H1 (cell line): ENCODE measurements around the gene ARFGAP3. TPM values are rescaled to one million over a fixed set of nuclear protein-coding genes. Genes with fewer than 3 reads are reported as not detected.

Source experiments
- CTCF ChIA-PET: fragments of 300-600 bp; sonication (Branson Sonifier 250); formaldehyde crosslinking; loops from one replicate; lab custom pipeline; 2021; ENCODE audit not compliant: partially characterized antibody; lab: Charles Lee
- POLR2A ChIA-PET: fragments of 300-600 bp; sonication (Branson Sonifier 250); formaldehyde crosslinking; loops from one replicate; lab custom pipeline; 2021; ENCODE audit warnings: inconsistent platforms; ENCODE audit not compliant: partially characterized antibody; lab: Charles Lee
- DNase-seq, 2 experiments: peaks; one replicate each; pipeline versions ENCODE4 v3.0.0 to v3.0.0-alpha.2; 2010 to 2022; ENCODE audit warnings: low spot score in 2 of 2, low read depth in 1 of 2, mixed read lengths in 1 of 2
- FAIRE-seq: peaks from 2 replicates; lab custom pipeline; 2011; peaks lifted over from hg19 to GRCh38; lab: Jason Lieb, UNC
- H2AFZ ChIP-seq: 2 replicates; pipeline ENCODE4 v1.8.1; 2012; ENCODE audit warnings: low read length, inconsistent platforms
- H2AK5ac ChIP-seq: 2 replicates; pipeline ENCODE4 v1.6.1; 2013; ENCODE audit warnings: low read depth, low read length
- H2BK120ac ChIP-seq: replicated peaks from 2 replicates; pipeline ENCODE3; 2013; ENCODE audit warnings: low read depth, low read length, inconsistent platforms
- H2BK12ac ChIP-seq: 2 replicates; pipeline ENCODE4 v1.6.1; 2013; ENCODE audit warnings: low read depth, low read length
- H2BK15ac ChIP-seq: 2 replicates; pipeline ENCODE4 v1.6.1; 2013; ENCODE audit warnings: low read length
- H2BK20ac ChIP-seq: 2 replicates; pipeline ENCODE4 v1.6.1; 2013; ENCODE audit warnings: low read length
- H2BK5ac ChIP-seq: 2 replicates; pipeline ENCODE4 v1.6.1; 2013; ENCODE audit warnings: low read depth, low read length
- H3K14ac ChIP-seq: 2 replicates; pipeline ENCODE4 v1.6.1; 2013; ENCODE audit warnings: inconsistent platforms; ENCODE audit not compliant: insufficient read length
- H3K18ac ChIP-seq: 2 replicates; pipeline ENCODE4 v1.6.1; 2013; ENCODE audit warnings: low read length; ENCODE audit errors: extremely low read depth
- H3K23ac ChIP-seq: 2 replicates; pipeline ENCODE4 v1.6.1; 2013; ENCODE audit warnings: inconsistent platforms; ENCODE audit not compliant: insufficient read length
- H3K23me2 ChIP-seq: 2 replicates; pipeline ENCODE4 v1.6.1; 2013; ENCODE audit warnings: low read depth, low read length
- H3K27ac ChIP-seq: 2 replicates; pipeline ENCODE4 v1.6.1; 2011; ENCODE audit warnings: low read depth, low read length, inconsistent platforms
- H3K27me3 ChIP-seq, 4 experiments: replicated peaks in 1 of 4; 1 replicate in 1 of 4; 2 replicates in 3 of 4; pipeline versions ENCODE4 v1.6.1 to v1.8.1; 2011 to 2013; ENCODE audit warnings: low read length in 3 of 4, mild to moderate bottlenecking in 3 of 4, inconsistent platforms in 2 of 4, mixed read lengths in 2 of 4, moderate library complexity in 1 of 4; ENCODE audit not compliant: control insufficient read depth in 3 of 4, insufficient read depth in 3 of 4; ENCODE audit errors: extremely low read depth in 1 of 4
- H3K36me3 ChIP-seq, 4 experiments: 2 replicates each; pipeline versions ENCODE4 v1.6.1 to v1.8.1; 2011 to 2013; ENCODE audit warnings: mild to moderate bottlenecking in 4 of 4, low read length in 3 of 4, moderate library complexity in 2 of 4, control low read depth in 1 of 4, inconsistent platforms in 1 of 4; ENCODE audit not compliant: insufficient read depth in 4 of 4, control insufficient read depth in 2 of 4
- H3K4ac ChIP-seq: replicated peaks from 2 replicates; pipeline ENCODE3; 2013; ENCODE audit warnings: low read length, low read depth, mixed read lengths, inconsistent platforms; ENCODE audit not compliant: insufficient read length
- H3K4me1 ChIP-seq, 4 experiments: replicated peaks in 1 of 4; 1 replicate in 1 of 4; 2 replicates in 3 of 4; pipeline versions ENCODE4 v1.6.1 to v1.8.1; 2011 to 2013; ENCODE audit warnings: low read length in 3 of 4, inconsistent platforms in 2 of 4, mixed read lengths in 1 of 4; ENCODE audit not compliant: insufficient read depth in 4 of 4, control insufficient read depth in 3 of 4
- H3K4me2 ChIP-seq, 2 experiments: 2 replicates each; pipeline versions ENCODE4 v1.6.1 to v1.8.1; 2011 to 2013; ENCODE audit warnings: low read depth in 2 of 2, low read length in 2 of 2, control low read depth in 1 of 2, inconsistent platforms in 1 of 2, mild to moderate bottlenecking in 1 of 2; ENCODE audit not compliant: insufficient read depth in 1 of 2
- H3K4me3 ChIP-seq, 4 experiments: fragments of 200-600, 300-600 bp in 1 of 4; sonication (generic), shearing (Covaris generic), sonication (Bioruptor Twin) in 1 of 4; 2 replicates each; pipeline versions ENCODE4 v1.5.1 to v1.8.1; 2011 to 2016; ENCODE audit warnings: low read length in 4 of 4, low read depth in 3 of 4, control low read depth in 2 of 4, inconsistent platforms in 2 of 4, mild to moderate bottlenecking in 2 of 4, mixed read lengths in 1 of 4, moderate library complexity in 1 of 4; ENCODE audit not compliant: insufficient read depth in 2 of 4; ENCODE audit errors: extremely low read depth in 1 of 4
- H3K56ac ChIP-seq: replicated peaks from 2 replicates; pipeline ENCODE3; 2013; ENCODE audit warnings: low read depth, mild to moderate bottlenecking, mixed read lengths, low read length, inconsistent platforms; ENCODE audit not compliant: insufficient read length
- H3K79me1 ChIP-seq: 2 replicates; pipeline ENCODE4 v1.6.1; 2013; ENCODE audit warnings: low read depth, low read length, control low read depth
- H3K79me2 ChIP-seq, 2 experiments: 2 replicates each; pipeline versions ENCODE4 v1.6.1 to v1.8.1; 2012 to 2013; ENCODE audit warnings: low read length in 2 of 2, mild to moderate bottlenecking in 2 of 2, inconsistent platforms in 1 of 2; ENCODE audit not compliant: insufficient read depth in 2 of 2, control insufficient read depth in 1 of 2
- H3K9ac ChIP-seq, 4 experiments: replicated peaks in 1 of 4; 1 replicate in 1 of 4; 2 replicates in 3 of 4; pipeline versions ENCODE4 v1.6.1 to v1.8.1; 2011 to 2013; ENCODE audit warnings: low read depth in 3 of 4, low read length in 3 of 4, control low read depth in 2 of 4, mild to moderate bottlenecking in 2 of 4, moderate library complexity in 2 of 4, inconsistent platforms in 1 of 4; ENCODE audit errors: extremely low read depth in 1 of 4
- H3K9me3 ChIP-seq, 2 experiments: 2 replicates each; pipeline versions ENCODE4 v1.6.1 to v1.8.1; 2012 to 2013; ENCODE audit warnings: mild to moderate bottlenecking in 2 of 2, moderate library complexity in 2 of 2, control low read depth in 1 of 2, inconsistent platforms in 1 of 2, low read depth in 1 of 2, low read length in 1 of 2, mixed read lengths in 1 of 2; ENCODE audit not compliant: insufficient read depth in 2 of 2
- H4K20me1 ChIP-seq, 2 experiments: replicated peaks in 1 of 2; 2 replicates each; pipeline versions ENCODE3 to v1.8.1; 2011 to 2013; ENCODE audit warnings: inconsistent platforms in 2 of 2, low read length in 2 of 2, mild to moderate bottlenecking in 1 of 2; ENCODE audit not compliant: insufficient read depth in 2 of 2, control insufficient read depth in 1 of 2
- H4K5ac ChIP-seq: 2 replicates; pipeline ENCODE4 v1.6.1; 2013; ENCODE audit warnings: low read length, low read depth, mixed read lengths, inconsistent platforms; ENCODE audit not compliant: insufficient read length
- H4K8ac ChIP-seq: 2 replicates; pipeline ENCODE4 v1.8.0; 2013; ENCODE audit warnings: mild to moderate bottlenecking, moderate library complexity, low read length, inconsistent platforms; ENCODE audit not compliant: insufficient read depth; ENCODE audit errors: extremely low read depth
- H4K91ac ChIP-seq: replicated peaks from 2 replicates; pipeline ENCODE3; 2013; ENCODE audit warnings: low read length, mixed read lengths, inconsistent platforms; ENCODE audit not compliant: insufficient read length
- BCL11A ChIP-seq, 2 experiments: IDR thresholded peaks; one replicate each; pipeline ENCODE4 v1.6.1; 2011; ENCODE audit warnings: low read depth in 2 of 2, low read length in 2 of 2, mild to moderate bottlenecking in 2 of 2
- CHD1 ChIP-seq: IDR thresholded peaks from 2 replicates; pipeline ENCODE4 v1.6.1; 2012; ENCODE audit warnings: low read depth, low read length, improper control_type of control experiment
- CHD2 ChIP-seq: IDR thresholded peaks from 2 replicates; pipeline ENCODE4 v1.6.1; 2012; ENCODE audit warnings: low read length, improper control_type of control experiment
- CREB1 ChIP-seq: IDR thresholded peaks from 2 replicates; pipeline ENCODE4 v1.6.1; 2012; ENCODE audit warnings: inconsistent platforms
- E2F6 ChIP-seq: IDR thresholded peaks from 2 replicates; pipeline ENCODE4 v1.6.1; 2012; ENCODE audit warnings: inconsistent platforms
- EGR1 ChIP-seq: IDR thresholded peaks from 2 replicates; pipeline ENCODE4 v1.6.1; 2011; ENCODE audit warnings: low read depth, low read length, borderline replicate concordance
- HDAC6 ChIP-seq: IDR thresholded peaks from one replicate; pipeline ENCODE4 v1.7.1; 2012; ENCODE audit warnings: low read depth, mild to moderate bottlenecking, inconsistent platforms, low read length, moderate library complexity
- RAD21 ChIP-seq, 2 experiments: IDR thresholded peaks in 1 of 2; conservative IDR thresholded peaks in 1 of 2; 2 replicates each; pipeline ENCODE4 v1.6.1; 2011; ENCODE audit warnings: low read depth in 2 of 2, low read length in 2 of 2, improper control_type of control experiment in 1 of 2, inconsistent platforms in 1 of 2, mild to moderate bottlenecking in 1 of 2, moderate library complexity in 1 of 2
- SIN3A ChIP-seq, 2 experiments: IDR thresholded peaks in 1 of 2; conservative IDR thresholded peaks in 1 of 2; 2 replicates each; pipeline ENCODE4 v1.6.1; 2011 to 2012; ENCODE audit warnings: low read length in 2 of 2, improper control_type of control experiment in 1 of 2, low read depth in 1 of 2, mild to moderate bottlenecking in 1 of 2
- SP2 ChIP-seq: IDR thresholded peaks from 2 replicates; pipeline ENCODE4 v1.6.1; 2012; ENCODE audit warnings: mild to moderate bottlenecking, low read length, inconsistent platforms
- SP4 ChIP-seq: IDR thresholded peaks from 2 replicates; pipeline ENCODE4 v1.6.1; 2012; ENCODE audit warnings: low read length, inconsistent platforms
- SRF ChIP-seq: IDR thresholded peaks from 2 replicates; pipeline ENCODE4 v1.6.1; 2011; ENCODE audit warnings: mild to moderate bottlenecking, low read depth, low read length, moderate library complexity
- TCF12 ChIP-seq: IDR thresholded peaks from 2 replicates; pipeline ENCODE4 v1.6.1; 2011; ENCODE audit warnings: low read depth, mild to moderate bottlenecking, low read length
- WGBS, 2 experiments: shearing (Covaris generic) in 1 of 2; methylation state at CpG; one replicate each; pipeline versions ENCODE4 v1.1.6 to v1.1.7; 2013 to 2015; ENCODE audit warnings: low lambda C conversion rate in 2 of 2, mixed read lengths in 2 of 2, inconsistent platforms in 1 of 2, low coverage in 1 of 2, missing lambda C conversion rate in 1 of 2; ENCODE audit not compliant: insufficient replicate concordance in 2 of 2, insufficient coverage in 1 of 2, insufficient read length in 1 of 2; ENCODE audit errors: extremely low coverage in 1 of 2, missing lambda C conversion rate in 1 of 2; 5-methylcytosine and 5-hydroxymethylcytosine counted together
- polyA plus RNA-seq, 7 experiments: library from polyadenylated mRNA; depleted of rRNA in 3 of 7; stranded (reverse) in 5 of 7; unstranded in 2 of 7; fragments of >200 nt in 5 of 7; fragments of 200-250 nt in 2 of 7; gene quantifications; 1 replicate in 5 of 7; 2 replicates in 1 of 7; 4 replicates in 1 of 7; pipeline versions ENCODE4 v1.2.1 to v1.2.3, GENCODE V29; 2011 to 2013; ENCODE audit warnings: missing spikeins in 2 of 7, mixed read lengths in 2 of 7
- total RNA-seq: library from RNA; stranded (reverse); fragmentation: NEBNext Ultra II Directional; extraction: Animal tissue kit (Norgen Biotek cat#: 25700); gene quantifications from 2 replicates; pipeline ENCODE4 v1.2.1, GENCODE V29; 2021

Gene ARFGAP3
- total and polyA plus RNA-seq, 2 of the 8 experiments (the other 6 are each of a cell fraction or from before 2014, with no cell fraction given), result 9.7 to 16.0 TPM

- DNase-seq (peak in 1 of 2 experiments; percentile 28), FAIRE-seq (no peak)
- H4K5ac ChIP-seq, result no peak overlapping the region
- no peak overlapping the region for H3K27ac ChIP-seq
- WGBS, 2 experiments, result 86% methylated on average over 7 of the region's 7 CpGs; no CpG with 5 or more reads in 1 of the 2 experiments
- H3K4me2 ChIP-seq, result no peak overlapping the region
- no peaks in the 10 kb centered on the region for H3K9me3 ChIP-seq
- no peak overlapping the region for H2BK15ac ChIP-seq
- H3K56ac ChIP-seq, result no peak overlapping the region
- no peak overlapping the region for H3K18ac ChIP-seq
- no peaks in the 10 kb centered on the region for H3K79me2 ChIP-seq
- POLR2A ChIA-PET, result interaction anchor here (0.6 to 1.1 kb wide), 2 partner anchors 72 to 199 kb away, joined by 3 read pairs; partner anchors contain the start of gene POLDIP3
- H2AK5ac ChIP-seq, result no peak overlapping the region
- no peak overlapping the region for H4K91ac ChIP-seq
- H4K20me1 ChIP-seq, result peaks cover 0 to under 1% of the 10 kb centered on the region in 2 experiments
- no peak for TF ChIP-seq SIN3A (conservative IDR thresholded peaks at IDR 0.05 in 1 of 2, IDR thresholded peaks at IDR 0.05 in 1 of 2; ENCODE audit: low read depth in 1 of 2, low read length in 2 of 2)
- no peak for TF ChIP-seq TCF12
- TF ChIP-seq SP2, result no peak
- TF ChIP-seq BCL11A (IDR thresholded peaks at IDR 0.05; ENCODE audit: low read depth in 2 of 2, low read length in 2 of 2), result no peak
- TF ChIP-seq CHD1, result no peak
- no peak for TF ChIP-seq CHD2
- no peak for TF ChIP-seq E2F6
- no peak for TF ChIP-seq SP4
- no peak for TF ChIP-seq EGR1
- TF ChIP-seq SRF, result no peak
- no peak for TF ChIP-seq RAD21 (IDR thresholded peaks at IDR 0.05 in 1 of 2, conservative IDR thresholded peaks at IDR 0.05 in 1 of 2; ENCODE audit: low read depth in 2 of 2, low read length in 2 of 2)
- no peak for TF ChIP-seq CREB1
- no peak for TF ChIP-seq HDAC6
- TF ChIP-seq, all 59 proteins: peak for 0
- H3K36me3 ChIP-seq, result no peaks in the 10 kb centered on the region; a peak in 1 of 8 replicates
- no peak overlapping the region for H3K4ac ChIP-seq
- no peaks in the 10 kb centered on the region for H3K79me1 ChIP-seq
- no peak overlapping the region for H2BK12ac ChIP-seq
- no peaks in the 10 kb centered on the region for H3K23me2 ChIP-seq
- CTCF ChIA-PET, result interaction anchor here (1.0 to 1.7 kb wide), 4 partner anchors 9 to 54 kb away, joined by 3 to 6 read pairs (median 4); no protein-coding TSS in a partner anchor
- no peak overlapping the region for H3K23ac ChIP-seq
- no peak overlapping the region for H3K4me3 ChIP-seq
- no peak overlapping the region for H2BK120ac ChIP-seq
- no peak overlapping the region for H2BK20ac ChIP-seq
- H3K9ac ChIP-seq, result no peak overlapping the region
- H3K14ac ChIP-seq, result no peak overlapping the region
- H2AFZ ChIP-seq, result no peak overlapping the region
- H3K27me3 ChIP-seq, result no peaks in the 10 kb centered on the region
- H4K8ac ChIP-seq, result no peak overlapping the region
- no peak overlapping the region for H2BK5ac ChIP-seq
- H3K4me1 ChIP-seq, result no peaks in the 10 kb centered on the region
Measured at GRCh38 chr22:42813501-42813900, 43.6 kb downstream of the ARFGAP3 start.
